Neural cell (in vitro differentiated cells): ENCODE measurements around the gene SOX30. TPM values are rescaled to one million over a fixed set of nuclear protein-coding genes. Genes with fewer than 3 reads are reported as not detected.

Source experiments
- H2AFZ ChIP-seq: fragments of 200-600, 300-800 bp; sonication (generic), shearing (Covaris generic); 2 replicates; pipeline ENCODE4 v1.6.0; 2014; ENCODE audit warnings: low read depth, mild to moderate bottlenecking, antibody characterized with exemption, low read length, moderate library complexity
- H3F3A ChIP-seq: fragments of 200-600 bp; shearing (Covaris generic); 2 replicates; pipeline ENCODE4 v1.6.1; 2016; ENCODE audit warnings: mild to moderate bottlenecking, moderate library complexity, mixed read lengths, antibody characterized with exemption, low read length; ENCODE audit not compliant: insufficient read depth, poor library complexity, severe bottlenecking
- H3K27ac ChIP-seq: fragments of 200-600, 300-800 bp; sonication (generic), shearing (Covaris generic); 2 replicates; pipeline ENCODE4 v1.5.1; 2014; ENCODE audit warnings: mild to moderate bottlenecking, low read length, moderate library complexity
- H3K27me3 ChIP-seq: fragments of 300-800, 200-600 bp; sonication (generic), shearing (Covaris generic); 2 replicates; pipeline ENCODE4 v1.6.0; 2014; ENCODE audit warnings: mild to moderate bottlenecking, low read depth, low read length, moderate library complexity; ENCODE audit not compliant: insufficient read depth
- H3K36me3 ChIP-seq: fragments of 300-800, 200-600 bp; sonication (generic), shearing (Covaris generic); 2 replicates; pipeline ENCODE4 v1.5.1; 2014; ENCODE audit warnings: mild to moderate bottlenecking, antibody characterized with exemption, low read length, moderate library complexity; ENCODE audit not compliant: insufficient read depth
- H3K4me2 ChIP-seq: fragments of 300-800, 200-600 bp; sonication (generic), shearing (Covaris generic); 2 replicates; pipeline ENCODE4 v1.6.0; 2014; ENCODE audit warnings: mild to moderate bottlenecking, low read length
- H3K4me3 ChIP-seq: fragments of 300-800, 200-600 bp; sonication (generic), shearing (Covaris generic); 2 replicates; pipeline ENCODE4 v1.5.1; 2014; ENCODE audit warnings: mild to moderate bottlenecking, low read length, moderate library complexity
- H3K79me2 ChIP-seq: fragments of 200-600 bp; shearing (Covaris generic); replicated peaks from 2 replicates; pipeline ENCODE4 v1.6.0; 2014; ENCODE audit warnings: mild to moderate bottlenecking, low read length, moderate library complexity; ENCODE audit not compliant: insufficient read depth
- H3K9ac ChIP-seq: fragments of 300-800, 200-600 bp; sonication (generic), shearing (Covaris generic); 2 replicates; pipeline ENCODE4 v1.6.1; 2016; ENCODE audit warnings: mild to moderate bottlenecking, low read length, mixed read lengths
- H3K9me2 ChIP-seq: fragments of 200-600 bp; shearing (Covaris generic); 2 replicates; pipeline ENCODE4 v1.6.1; 2016; ENCODE audit warnings: mild to moderate bottlenecking, low read length, mixed read lengths; ENCODE audit not compliant: insufficient read depth
- H3K9me3 ChIP-seq: fragments of 200-600, 300-800 bp; sonication (generic), shearing (Covaris generic); 2 replicates; pipeline ENCODE4 v1.6.1; 2016; ENCODE audit warnings: mild to moderate bottlenecking, mixed run types, low read length, moderate library complexity, mixed read lengths
- H4K20me1 ChIP-seq: fragments of 200-600 bp; shearing (Covaris generic); 2 replicates; pipeline ENCODE4 v1.6.1; 2016; ENCODE audit warnings: mild to moderate bottlenecking, mixed run types; ENCODE audit not compliant: insufficient read depth
- CTCF ChIP-seq: fragments of 450-650 bp; IDR thresholded peaks from 2 replicates; pipeline ENCODE4 v1.5.1; 2014; ENCODE audit warnings: antibody characterized with exemption, mild to moderate bottlenecking, moderate library complexity; ENCODE audit not compliant: poor library complexity, severe bottlenecking
- EP300 ChIP-seq: fragments of 450-650 bp; conservative IDR thresholded peaks from 2 replicates; pipeline ENCODE4 v1.6.1; 2014; ENCODE audit warnings: antibody characterized with exemption, mild to moderate bottlenecking, moderate library complexity; ENCODE audit not compliant: poor library complexity, severe bottlenecking
- EZH2 ChIP-seq: fragments of 200-600, 300-800 bp; shearing (Covaris generic), sonication (generic); IDR thresholded peaks from 2 replicates; pipeline ENCODE4 v1.6.1; 2014; ENCODE audit warnings: antibody characterized with exemption, low read length, borderline replicate concordance, mild to moderate bottlenecking; ENCODE audit not compliant: insufficient read depth, poor library complexity, severe bottlenecking
- MXI1 ChIP-seq: fragments of 450-650 bp; conservative IDR thresholded peaks from 2 replicates; pipeline ENCODE4 v1.6.1; 2014; ENCODE audit warnings: antibody characterized with exemption, mild to moderate bottlenecking; ENCODE audit not compliant: poor library complexity, severe bottlenecking
- POLR2AphosphoS5 ChIP-seq: IDR thresholded peaks from 2 replicates; pipeline ENCODE4 v1.6.1; 2012
- RAD21 ChIP-seq: fragments of 450-650 bp; conservative IDR thresholded peaks from 2 replicates; pipeline ENCODE4 v1.6.1; 2014; ENCODE audit warnings: antibody characterized with exemption, mild to moderate bottlenecking, moderate library complexity
- REST ChIP-seq: IDR thresholded peaks from 2 replicates; pipeline ENCODE4 v1.6.1; 2012; ENCODE audit warnings: borderline replicate concordance
- SMC3 ChIP-seq: fragments of 450-650 bp; conservative IDR thresholded peaks from 2 replicates; pipeline ENCODE4 v1.6.1; 2014; ENCODE audit warnings: antibody characterized with exemption, mild to moderate bottlenecking, moderate library complexity; ENCODE audit not compliant: poor library complexity
- TAF1 ChIP-seq: IDR thresholded peaks from 2 replicates; pipeline ENCODE4 v1.6.1; 2012; ENCODE audit warnings: low read depth
- polyA plus RNA-seq: library from polyadenylated mRNA; depleted of rRNA; stranded (reverse); fragments of >200 nt; gene quantifications from 2 replicates; pipeline ENCODE4 v1.2.3, GENCODE V29; 2014

The SOX30 gene
- polyA plus RNA-seq, 1 donor from 2014 or later, result not detected

- Histone ChIP-seq H3K9ac (no peak overlapping the region), H3K79me2 (no peaks in the 10 kb centered on the region), H3K27ac (no peak overlapping the region), H3K9me2 (no peaks in the 10 kb centered on the region), H3F3A (no peaks in the 10 kb centered on the region), H4K20me1 (no peaks in the 10 kb centered on the region), H3K9me3 (no peaks in the 10 kb centered on the region), H3K36me3 (no peaks in the 10 kb centered on the region), H2AFZ (no peak overlapping the region), H3K4me3 (no peak overlapping the region), H3K4me2 (no peak overlapping the region), H3K27me3 (no peaks in the 10 kb centered on the region)
- TF ChIP-seq SMC3 (no peak), REST (no peak), RAD21 (no peak), EZH2 (no peak), CTCF (no peak), MXI1 (no peak), EP300 (no peak), TAF1 (no peak), POLR2AphosphoS5 (no peak)
Observed at GRCh38 chr5:157665467-157666070, 13.3 kb upstream of the SOX30 start.

GRCh38 chr5:157659868-157660660 lies 7.8 kb upstream of the SOX30 start:
- Histone ChIP-seq H3K9me3 (no peaks in the 10 kb centered on the region), H3K27me3 (no peaks in the 10 kb centered on the region)
- TF ChIP-seq EP300, result no peak

More at GRCh38 chr5:157659868-157660660, 7.8 kb upstream of the SOX30 start:
- Histone ChIP-seq H3K27ac (no peak overlapping the region), H3K9me2 (no peaks in the 10 kb centered on the region), H3K9ac (no peak overlapping the region), H2AFZ (no peak overlapping the region), H3K36me3 (no peaks in the 10 kb centered on the region), H3F3A (no peaks in the 10 kb centered on the region), H3K79me2 (no peaks in the 10 kb centered on the region), H3K4me2 (no peak overlapping the region), H4K20me1 (no peaks in the 10 kb centered on the region), H3K4me3 (no peak overlapping the region)
